ENCODE measurements around the gene PDE5A. TPM values are rescaled to one million over a fixed set of nuclear protein-coding genes. Genes with fewer than 3 reads are reported as not detected.

PDE5A gene
- total RNA-seq, 4 donors from 2014 or later: 13.7 to 30.0 (median 17.6) TPM

DNA sequence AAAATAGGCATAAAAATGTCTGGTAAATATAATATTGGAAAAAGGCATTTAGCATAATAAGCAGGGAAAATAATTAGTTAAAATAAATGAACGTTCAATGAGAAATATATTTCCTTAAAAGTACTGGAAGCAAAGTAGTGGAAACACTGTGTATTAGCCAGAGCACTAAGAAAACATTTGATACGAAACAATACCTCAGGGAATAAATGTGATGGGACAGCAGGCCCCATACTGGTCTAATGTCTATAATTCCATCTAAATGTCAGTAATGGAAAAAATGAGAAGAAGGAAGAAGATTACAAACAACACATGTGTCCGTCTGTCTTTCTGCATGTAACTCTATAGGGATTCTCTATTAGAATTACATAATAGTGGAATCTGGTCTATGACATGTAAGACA, 79.0 kb downstream of the PDE5A start:
- TF ChIP-seq, protein P1, sequence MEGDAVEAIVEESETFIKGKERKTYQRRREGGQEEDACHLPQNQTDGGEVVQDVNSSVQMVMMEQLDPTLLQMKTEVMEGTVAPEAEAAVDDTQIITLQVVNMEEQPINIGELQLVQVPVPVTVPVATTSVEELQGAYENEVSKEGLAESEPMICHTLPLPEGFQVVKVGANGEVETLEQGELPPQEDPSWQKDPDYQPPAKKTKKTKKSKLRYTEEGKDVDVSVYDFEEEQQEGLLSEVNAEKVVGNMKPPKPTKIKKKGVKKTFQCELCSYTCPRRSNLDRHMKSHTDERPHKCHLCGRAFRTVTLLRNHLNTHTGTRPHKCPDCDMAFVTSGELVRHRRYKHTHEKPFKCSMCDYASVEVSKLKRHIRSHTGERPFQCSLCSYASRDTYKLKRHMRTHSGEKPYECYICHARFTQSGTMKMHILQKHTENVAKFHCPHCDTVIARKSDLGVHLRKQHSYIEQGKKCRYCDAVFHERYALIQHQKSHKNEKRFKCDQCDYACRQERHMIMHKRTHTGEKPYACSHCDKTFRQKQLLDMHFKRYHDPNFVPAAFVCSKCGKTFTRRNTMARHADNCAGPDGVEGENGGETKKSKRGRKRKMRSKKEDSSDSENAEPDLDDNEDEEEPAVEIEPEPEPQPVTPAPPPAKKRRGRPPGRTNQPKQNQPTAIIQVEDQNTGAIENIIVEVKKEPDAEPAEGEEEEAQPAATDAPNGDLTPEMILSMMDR (IDR thresholded peaks at IDR 0.05; ENCODE audit: low read depth): no peak

DNA sequence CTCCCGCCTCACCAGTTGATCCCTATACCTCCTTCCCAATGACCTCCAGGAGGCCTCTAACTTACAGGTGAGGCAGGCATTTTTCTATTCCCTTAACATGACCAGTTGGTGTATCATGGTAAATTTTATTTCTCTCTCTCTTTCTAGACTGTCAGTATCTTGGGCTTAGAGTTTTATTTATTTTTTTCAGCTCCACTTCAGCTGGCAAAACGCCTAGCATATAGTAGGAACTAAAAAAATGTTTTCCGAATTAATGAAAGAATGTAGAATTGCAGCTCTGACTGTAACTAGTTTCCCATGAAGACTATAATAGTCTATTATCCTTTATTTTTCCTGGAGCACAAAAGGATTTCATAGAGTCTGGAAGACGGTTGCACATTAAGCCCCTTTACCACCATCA, 84.8 kb downstream of the PDE5A start:
- TF ChIP-seq, protein P1 (IDR thresholded peaks at IDR 0.05; ENCODE audit: low read depth): no peak

DNA sequence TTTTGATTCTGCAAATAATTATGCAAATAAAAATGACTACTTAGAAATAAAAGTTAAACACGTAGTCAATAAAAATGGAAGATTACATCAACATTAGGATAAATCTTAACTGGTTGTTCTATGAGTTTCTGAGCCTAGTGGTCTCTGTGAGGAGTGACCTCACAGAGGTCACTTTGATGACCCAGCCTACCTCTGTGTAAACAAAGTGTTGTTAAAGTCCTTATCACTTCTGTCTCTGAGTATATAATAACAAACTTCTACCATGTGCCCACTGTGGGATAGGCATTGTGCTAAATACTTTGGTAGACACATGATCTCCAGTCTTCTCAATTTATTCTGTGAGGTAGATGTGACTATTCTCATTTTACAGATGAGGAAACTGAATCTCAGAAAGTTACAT, 85.4 kb downstream of the PDE5A start:
- TF ChIP-seq, protein P1 (IDR thresholded peaks at IDR 0.05; ENCODE audit: low read depth): no peak

DNA sequence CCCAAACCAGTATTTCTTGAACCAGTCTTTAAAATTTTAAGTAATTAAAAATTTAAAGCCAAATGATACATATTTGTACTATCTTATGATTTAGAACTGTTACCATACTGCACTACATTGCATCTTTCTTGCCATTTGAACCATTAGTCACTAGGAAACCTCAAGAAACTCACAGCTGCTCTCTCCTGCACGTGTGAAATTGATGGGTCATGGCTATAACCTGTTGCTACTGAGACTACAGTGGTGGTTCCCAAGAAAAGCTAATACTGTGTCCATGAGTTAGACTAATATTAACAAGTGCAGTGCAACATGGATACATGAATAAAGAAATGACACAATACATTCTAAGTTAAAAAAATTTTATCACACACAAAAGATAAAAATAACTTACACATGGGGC, 88.4 kb downstream of the PDE5A start:
- TF ChIP-seq, protein P1 (IDR thresholded peaks at IDR 0.05; ENCODE audit: low read depth): no peak

DNA sequence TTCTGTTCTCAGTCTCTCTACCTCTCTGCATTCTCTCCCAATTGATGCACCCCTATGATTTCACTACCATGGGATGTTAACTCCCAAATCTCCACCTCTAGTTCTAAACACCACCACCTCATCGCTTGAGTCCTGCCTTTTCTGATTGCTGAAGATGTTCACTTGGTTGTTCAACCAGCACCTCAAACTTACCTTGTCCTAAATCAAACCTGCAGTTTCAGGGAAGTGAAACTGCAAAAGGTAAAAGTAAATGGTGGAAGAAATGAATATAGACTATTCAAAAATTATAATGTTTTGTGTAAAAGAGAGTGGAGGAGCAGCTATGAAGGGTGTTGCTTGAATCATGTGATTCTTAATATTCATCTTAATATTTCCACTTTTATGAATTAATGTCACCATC, 91.0 kb downstream of the PDE5A start:
- TF ChIP-seq, protein P1 (IDR thresholded peaks at IDR 0.05; ENCODE audit: low read depth): no peak

DNA sequence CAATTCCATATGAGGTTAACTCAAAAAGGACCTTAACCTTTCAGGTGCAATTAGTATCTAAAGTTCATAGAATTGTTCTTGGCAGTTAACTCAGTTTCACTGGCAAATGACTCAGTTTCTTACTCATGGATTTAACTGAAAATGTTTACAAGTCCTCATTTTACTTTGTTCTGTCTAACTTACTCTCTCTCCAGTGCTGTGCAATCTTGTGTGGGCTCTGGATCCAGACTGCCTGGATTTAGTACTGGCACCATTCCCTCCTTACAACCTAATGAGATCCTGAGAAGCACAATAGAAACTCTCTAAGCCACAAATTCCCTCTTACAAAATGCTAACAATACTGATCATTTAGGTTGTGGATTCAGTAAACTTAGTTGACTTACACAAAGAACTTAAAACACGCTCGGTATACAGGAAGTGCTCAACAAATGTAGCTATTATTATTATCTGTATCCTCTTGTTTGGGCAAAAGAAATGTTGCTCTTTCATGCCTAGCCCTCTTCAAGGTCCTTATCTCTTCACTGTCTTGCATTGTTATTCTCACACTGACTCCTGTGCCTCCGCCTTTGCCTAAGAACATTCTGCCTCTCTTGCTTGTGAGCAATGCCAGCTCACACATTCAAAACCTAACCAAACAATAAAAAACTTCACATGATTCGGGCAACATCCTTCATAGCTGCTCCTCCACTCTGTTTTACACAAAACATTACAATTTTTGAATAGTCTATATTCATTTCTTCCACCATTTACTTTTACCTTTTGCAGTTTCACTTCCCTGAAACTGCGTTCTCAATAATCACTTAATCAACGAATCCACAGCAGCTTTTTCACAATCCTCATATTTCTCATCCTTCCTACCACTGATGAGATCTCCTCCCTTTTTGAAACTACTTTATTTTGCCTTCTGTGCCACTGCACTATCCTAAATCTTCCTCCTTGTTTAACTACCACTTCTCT, 91.8 kb downstream of the PDE5A start:
- TF ChIP-seq, protein P1 (IDR thresholded peaks at IDR 0.05; ENCODE audit: low read depth): no peak

DNA sequence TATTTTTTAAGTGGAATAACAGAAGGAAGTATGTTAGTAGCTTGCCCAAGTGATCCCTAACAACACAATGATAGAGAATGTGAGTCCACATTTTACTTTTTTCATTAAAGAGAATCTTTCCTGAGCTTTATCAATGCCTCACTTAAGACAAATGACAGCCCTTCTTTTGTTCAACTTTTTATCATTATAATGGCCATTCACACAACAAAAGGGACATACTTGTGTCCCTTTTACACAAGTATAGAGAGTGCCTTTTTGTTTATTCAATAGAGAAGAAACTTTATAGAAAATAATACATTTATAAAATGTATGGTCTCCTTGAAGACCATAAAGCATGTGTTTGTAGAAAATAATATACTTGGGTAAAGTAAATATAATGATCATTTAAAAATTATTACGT, 96.3 kb downstream of the PDE5A start:
- TF ChIP-seq, protein P1 (IDR thresholded peaks at IDR 0.05; ENCODE audit: low read depth): no peak
